H1 (cell line): ENCODE measurements around the gene SPINT1. TPM values are rescaled to one million over a fixed set of nuclear protein-coding genes. Genes with fewer than 3 reads are reported as not detected.

Experiments
- CTCF ChIA-PET: fragments of 300-600 bp; sonication (Branson Sonifier 250); formaldehyde crosslinking; loops from one replicate; lab custom pipeline; 2021; ENCODE audit not compliant: partially characterized antibody; lab: Charles Lee
- POLR2A ChIA-PET: fragments of 300-600 bp; sonication (Branson Sonifier 250); formaldehyde crosslinking; loops from one replicate; lab custom pipeline; 2021; ENCODE audit warnings: inconsistent platforms; ENCODE audit not compliant: partially characterized antibody; lab: Charles Lee
- DNase-seq, 2 experiments: peaks; one replicate each; pipeline versions ENCODE4 v3.0.0 to v3.0.0-alpha.2; 2010 to 2022; ENCODE audit warnings: low spot score in 2 of 2, low read depth in 1 of 2, mixed read lengths in 1 of 2
- FAIRE-seq: peaks from 2 replicates; lab custom pipeline; 2011; peaks lifted over from hg19 to GRCh38; lab: Jason Lieb, UNC
- H2AFZ ChIP-seq: 2 replicates; pipeline ENCODE4 v1.8.1; 2012; ENCODE audit warnings: low read length, inconsistent platforms
- H2AK5ac ChIP-seq: 2 replicates; pipeline ENCODE4 v1.6.1; 2013; ENCODE audit warnings: low read depth, low read length
- H2BK120ac ChIP-seq: replicated peaks from 2 replicates; pipeline ENCODE3; 2013; ENCODE audit warnings: low read depth, low read length, inconsistent platforms
- H2BK12ac ChIP-seq: 2 replicates; pipeline ENCODE4 v1.6.1; 2013; ENCODE audit warnings: low read depth, low read length
- H2BK15ac ChIP-seq: 2 replicates; pipeline ENCODE4 v1.6.1; 2013; ENCODE audit warnings: low read length
- H2BK20ac ChIP-seq: 2 replicates; pipeline ENCODE4 v1.6.1; 2013; ENCODE audit warnings: low read length
- H2BK5ac ChIP-seq: 2 replicates; pipeline ENCODE4 v1.6.1; 2013; ENCODE audit warnings: low read depth, low read length
- H3K14ac ChIP-seq: 2 replicates; pipeline ENCODE4 v1.6.1; 2013; ENCODE audit warnings: inconsistent platforms; ENCODE audit not compliant: insufficient read length
- H3K18ac ChIP-seq: 2 replicates; pipeline ENCODE4 v1.6.1; 2013; ENCODE audit warnings: low read length; ENCODE audit errors: extremely low read depth
- H3K23ac ChIP-seq: 2 replicates; pipeline ENCODE4 v1.6.1; 2013; ENCODE audit warnings: inconsistent platforms; ENCODE audit not compliant: insufficient read length
- H3K23me2 ChIP-seq: 2 replicates; pipeline ENCODE4 v1.6.1; 2013; ENCODE audit warnings: low read depth, low read length
- H3K27ac ChIP-seq: 2 replicates; pipeline ENCODE4 v1.6.1; 2011; ENCODE audit warnings: low read depth, low read length, inconsistent platforms
- H3K27me3 ChIP-seq, 4 experiments: replicated peaks in 1 of 4; 1 replicate in 1 of 4; 2 replicates in 3 of 4; pipeline versions ENCODE4 v1.6.1 to v1.8.1; 2011 to 2013; ENCODE audit warnings: low read length in 3 of 4, mild to moderate bottlenecking in 3 of 4, inconsistent platforms in 2 of 4, mixed read lengths in 2 of 4, moderate library complexity in 1 of 4; ENCODE audit not compliant: control insufficient read depth in 3 of 4, insufficient read depth in 3 of 4; ENCODE audit errors: extremely low read depth in 1 of 4
- H3K36me3 ChIP-seq, 4 experiments: 2 replicates each; pipeline versions ENCODE4 v1.6.1 to v1.8.1; 2011 to 2013; ENCODE audit warnings: mild to moderate bottlenecking in 4 of 4, low read length in 3 of 4, moderate library complexity in 2 of 4, control low read depth in 1 of 4, inconsistent platforms in 1 of 4; ENCODE audit not compliant: insufficient read depth in 4 of 4, control insufficient read depth in 2 of 4
- H3K4ac ChIP-seq: replicated peaks from 2 replicates; pipeline ENCODE3; 2013; ENCODE audit warnings: low read length, low read depth, mixed read lengths, inconsistent platforms; ENCODE audit not compliant: insufficient read length
- H3K4me1 ChIP-seq, 4 experiments: replicated peaks in 1 of 4; 1 replicate in 1 of 4; 2 replicates in 3 of 4; pipeline versions ENCODE4 v1.6.1 to v1.8.1; 2011 to 2013; ENCODE audit warnings: low read length in 3 of 4, inconsistent platforms in 2 of 4, mixed read lengths in 1 of 4; ENCODE audit not compliant: insufficient read depth in 4 of 4, control insufficient read depth in 3 of 4
- H3K4me2 ChIP-seq, 2 experiments: 2 replicates each; pipeline versions ENCODE4 v1.6.1 to v1.8.1; 2011 to 2013; ENCODE audit warnings: low read depth in 2 of 2, low read length in 2 of 2, control low read depth in 1 of 2, inconsistent platforms in 1 of 2, mild to moderate bottlenecking in 1 of 2; ENCODE audit not compliant: insufficient read depth in 1 of 2
- H3K4me3 ChIP-seq, 4 experiments: fragments of 200-600, 300-600 bp in 1 of 4; sonication (generic), shearing (Covaris generic), sonication (Bioruptor Twin) in 1 of 4; 2 replicates each; pipeline versions ENCODE4 v1.5.1 to v1.8.1; 2011 to 2016; ENCODE audit warnings: low read length in 4 of 4, low read depth in 3 of 4, control low read depth in 2 of 4, inconsistent platforms in 2 of 4, mild to moderate bottlenecking in 2 of 4, mixed read lengths in 1 of 4, moderate library complexity in 1 of 4; ENCODE audit not compliant: insufficient read depth in 2 of 4; ENCODE audit errors: extremely low read depth in 1 of 4
- H3K56ac ChIP-seq: replicated peaks from 2 replicates; pipeline ENCODE3; 2013; ENCODE audit warnings: low read depth, mild to moderate bottlenecking, mixed read lengths, low read length, inconsistent platforms; ENCODE audit not compliant: insufficient read length
- H3K79me1 ChIP-seq: 2 replicates; pipeline ENCODE4 v1.6.1; 2013; ENCODE audit warnings: low read depth, low read length, control low read depth
- H3K79me2 ChIP-seq, 2 experiments: 2 replicates each; pipeline versions ENCODE4 v1.6.1 to v1.8.1; 2012 to 2013; ENCODE audit warnings: low read length in 2 of 2, mild to moderate bottlenecking in 2 of 2, inconsistent platforms in 1 of 2; ENCODE audit not compliant: insufficient read depth in 2 of 2, control insufficient read depth in 1 of 2
- H3K9ac ChIP-seq, 4 experiments: replicated peaks in 1 of 4; 1 replicate in 1 of 4; 2 replicates in 3 of 4; pipeline versions ENCODE4 v1.6.1 to v1.8.1; 2011 to 2013; ENCODE audit warnings: low read depth in 3 of 4, low read length in 3 of 4, control low read depth in 2 of 4, mild to moderate bottlenecking in 2 of 4, moderate library complexity in 2 of 4, inconsistent platforms in 1 of 4; ENCODE audit errors: extremely low read depth in 1 of 4
- H3K9me3 ChIP-seq, 2 experiments: 2 replicates each; pipeline versions ENCODE4 v1.6.1 to v1.8.1; 2012 to 2013; ENCODE audit warnings: mild to moderate bottlenecking in 2 of 2, moderate library complexity in 2 of 2, control low read depth in 1 of 2, inconsistent platforms in 1 of 2, low read depth in 1 of 2, low read length in 1 of 2, mixed read lengths in 1 of 2; ENCODE audit not compliant: insufficient read depth in 2 of 2
- H4K20me1 ChIP-seq, 2 experiments: replicated peaks in 1 of 2; 2 replicates each; pipeline versions ENCODE3 to v1.8.1; 2011 to 2013; ENCODE audit warnings: inconsistent platforms in 2 of 2, low read length in 2 of 2, mild to moderate bottlenecking in 1 of 2; ENCODE audit not compliant: insufficient read depth in 2 of 2, control insufficient read depth in 1 of 2
- H4K5ac ChIP-seq: 2 replicates; pipeline ENCODE4 v1.6.1; 2013; ENCODE audit warnings: low read length, low read depth, mixed read lengths, inconsistent platforms; ENCODE audit not compliant: insufficient read length
- H4K8ac ChIP-seq: 2 replicates; pipeline ENCODE4 v1.8.0; 2013; ENCODE audit warnings: mild to moderate bottlenecking, moderate library complexity, low read length, inconsistent platforms; ENCODE audit not compliant: insufficient read depth; ENCODE audit errors: extremely low read depth
- H4K91ac ChIP-seq: replicated peaks from 2 replicates; pipeline ENCODE3; 2013; ENCODE audit warnings: low read length, mixed read lengths, inconsistent platforms; ENCODE audit not compliant: insufficient read length
- CBX5 ChIP-seq: fragments of 300-800, 300-1000 bp; sonication (generic); IDR thresholded peaks from 2 replicates; pipeline ENCODE4 v1.7.1; 2016; ENCODE audit warnings: antibody characterized with exemption, low read length, low read depth
- CHD1 ChIP-seq: IDR thresholded peaks from 2 replicates; pipeline ENCODE4 v1.6.1; 2012; ENCODE audit warnings: low read depth, low read length, improper control_type of control experiment
- EGR1 ChIP-seq: IDR thresholded peaks from 2 replicates; pipeline ENCODE4 v1.6.1; 2011; ENCODE audit warnings: low read depth, low read length, borderline replicate concordance
- FOSL1 ChIP-seq: IDR thresholded peaks from 2 replicates; pipeline ENCODE4 v1.6.1; 2011; ENCODE audit warnings: mild to moderate bottlenecking, low read depth, low read length, moderate library complexity; ENCODE audit not compliant: insufficient read depth
- JUN ChIP-seq: IDR thresholded peaks from 2 replicates; pipeline ENCODE4 v1.6.1; 2011; ENCODE audit warnings: low read depth, mild to moderate bottlenecking, improper control_type of control experiment, low read length
- KDM1A ChIP-seq: fragments of 200-600, 300-600 bp; sonication (generic); IDR thresholded peaks from 2 replicates; pipeline ENCODE4 v1.7.1; 2016; ENCODE audit warnings: mild to moderate bottlenecking, low read length, borderline replicate concordance
- RXRA ChIP-seq: IDR thresholded peaks from 2 replicates; pipeline ENCODE4 v1.6.1; 2011; ENCODE audit warnings: low read depth, mild to moderate bottlenecking, low read length, moderate library complexity; ENCODE audit not compliant: insufficient read depth
- SIRT6 ChIP-seq: IDR thresholded peaks from one replicate; pipeline ENCODE4 v1.7.1; 2012; ENCODE audit warnings: low read length, inconsistent platforms
- SRF ChIP-seq: IDR thresholded peaks from 2 replicates; pipeline ENCODE4 v1.6.1; 2011; ENCODE audit warnings: mild to moderate bottlenecking, low read depth, low read length, moderate library complexity
- SUZ12 ChIP-seq: fragments of 200-600 bp; sonication (generic); IDR thresholded peaks from 2 replicates; pipeline ENCODE4 v1.6.1; 2012; ENCODE audit warnings: mild to moderate bottlenecking, inconsistent platforms, low read length, moderate library complexity, mixed read lengths
- TEAD4 ChIP-seq: IDR thresholded peaks from 2 replicates; pipeline ENCODE4 v1.6.1; 2012; ENCODE audit warnings: low read depth, low read length, inconsistent platforms, mixed read lengths
- WGBS, 2 experiments: shearing (Covaris generic) in 1 of 2; methylation state at CpG; one replicate each; pipeline versions ENCODE4 v1.1.6 to v1.1.7; 2013 to 2015; ENCODE audit warnings: low lambda C conversion rate in 2 of 2, mixed read lengths in 2 of 2, inconsistent platforms in 1 of 2, low coverage in 1 of 2, missing lambda C conversion rate in 1 of 2; ENCODE audit not compliant: insufficient replicate concordance in 2 of 2, insufficient coverage in 1 of 2, insufficient read length in 1 of 2; ENCODE audit errors: extremely low coverage in 1 of 2, missing lambda C conversion rate in 1 of 2; 5-methylcytosine and 5-hydroxymethylcytosine counted together
- polyA plus RNA-seq, 7 experiments: library from polyadenylated mRNA; depleted of rRNA in 3 of 7; stranded (reverse) in 5 of 7; unstranded in 2 of 7; fragments of >200 nt in 5 of 7; fragments of 200-250 nt in 2 of 7; gene quantifications; 1 replicate in 5 of 7; 2 replicates in 1 of 7; 4 replicates in 1 of 7; pipeline versions ENCODE4 v1.2.1 to v1.2.3, GENCODE V29; 2011 to 2013; ENCODE audit warnings: missing spikeins in 2 of 7, mixed read lengths in 2 of 7
- total RNA-seq: library from RNA; stranded (reverse); fragmentation: NEBNext Ultra II Directional; extraction: Animal tissue kit (Norgen Biotek cat#: 25700); gene quantifications from 2 replicates; pipeline ENCODE4 v1.2.1, GENCODE V29; 2021

The SPINT1 gene
- total and polyA plus RNA-seq, 2 of the 8 experiments (the other 6 are each of a cell fraction or from before 2014, with no cell fraction given) = 117 to 155 TPM

DNA sequence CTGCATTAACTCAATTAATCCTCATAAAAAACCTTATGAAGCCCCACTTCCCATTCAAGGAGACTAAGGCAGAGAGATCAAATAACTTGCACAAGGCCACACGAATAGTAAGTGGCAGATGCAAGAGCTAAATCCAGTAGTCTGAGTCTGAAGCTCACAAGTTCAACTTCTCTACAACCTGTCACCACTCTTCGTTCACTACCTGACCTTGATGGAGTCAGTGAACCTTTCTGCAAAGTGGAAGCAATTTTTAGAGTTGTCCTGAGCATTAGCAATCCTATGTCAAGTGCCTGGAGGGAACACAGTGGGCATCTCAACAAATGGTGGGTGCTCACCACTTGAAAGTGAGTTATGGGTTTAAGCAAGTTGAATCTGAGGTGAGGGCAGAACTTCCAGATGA is 2.1 kb upstream of the SPINT1 start:
- Histone ChIP-seq H2AFZ (no peak overlapping the region), H2BK120ac (no peak overlapping the region), H3K79me1 (peaks cover 12% of the 10 kb centered on the region), H3K27ac (no peak overlapping the region), H3K4ac (no peak overlapping the region), H3K36me3 (peaks cover 0 to 2% (median 0%) of the 10 kb centered on the region in 4 experiments; a peak in 3 of 8 replicates), H3K23me2 (peaks cover 13% of the 10 kb centered on the region), H2BK12ac (no peak overlapping the region), H3K9me3 (no peaks in the 10 kb centered on the region), H3K4me3 (no peak overlapping the region), H3K56ac (no peak overlapping the region), H3K27me3 (peaks cover 0 to 2% (median 0%) of the 10 kb centered on the region in 4 experiments; a peak in 1 of 7 replicates), H2BK20ac (no peak overlapping the region), H4K91ac (no peak overlapping the region), H4K5ac (no peak overlapping the region), H3K23ac (no peak overlapping the region), H2BK15ac (no peak overlapping the region), H3K18ac (no peak overlapping the region), H3K14ac (no peak overlapping the region), H2AK5ac (no peak overlapping the region), H3K4me1 (peaks cover 0 to 16% (median 10%) of the 10 kb centered on the region in 4 experiments; a peak in 6 of 7 replicates), H4K8ac (no peak overlapping the region), H4K20me1 (peaks cover 5 to 13% of the 10 kb centered on the region in 2 experiments), H2BK5ac (no peak overlapping the region), H3K79me2 (peaks cover 0 to 22% of the 10 kb centered on the region in 2 experiments; a peak in 3 of 4 replicates), H3K4me2 (no peak overlapping the region), H3K9ac (no peak overlapping the region)
- CTCF ChIA-PET = interaction anchor here (1.3 to 14.5 kb wide), 2 partner anchors 15 to 55 kb away, joined by 3 to 157 read pairs; no protein-coding TSS in a partner anchor
- DNase-seq (no peak), FAIRE-seq (no peak)
- 95% methylated on average over 2 of the region's 2 CpGs; no CpG with 5 or more reads in 1 of the 2 experiments for WGBS, 2 experiments
- POLR2A ChIA-PET = no interaction called here
- no peak for TF ChIP-seq JUN
- no peak for TF ChIP-seq SRF
- TF ChIP-seq KDM1A = no peak
- TF ChIP-seq CBX5 = no peak
- TF ChIP-seq SIRT6 = no peak
- TF ChIP-seq TEAD4 = no peak
- TF ChIP-seq EGR1 = no peak
- no peak for TF ChIP-seq CHD1
- no peak for TF ChIP-seq SUZ12
- no peak for TF ChIP-seq RXRA
- TF ChIP-seq FOSL1 = no peak
